GM21717 (cell line): ENCODE data around the gene STXBP6.

Experiments
- ATAC-seq: cut with Tn5 transposase; IDR thresholded peaks from one replicate; pipeline ENCODE4 v1.9.1; 2021; ENCODE audit warnings: mild to moderate bottlenecking, moderate library complexity; ENCODE audit not compliant: unreplicated experiment

STXBP6 gene

DNA sequence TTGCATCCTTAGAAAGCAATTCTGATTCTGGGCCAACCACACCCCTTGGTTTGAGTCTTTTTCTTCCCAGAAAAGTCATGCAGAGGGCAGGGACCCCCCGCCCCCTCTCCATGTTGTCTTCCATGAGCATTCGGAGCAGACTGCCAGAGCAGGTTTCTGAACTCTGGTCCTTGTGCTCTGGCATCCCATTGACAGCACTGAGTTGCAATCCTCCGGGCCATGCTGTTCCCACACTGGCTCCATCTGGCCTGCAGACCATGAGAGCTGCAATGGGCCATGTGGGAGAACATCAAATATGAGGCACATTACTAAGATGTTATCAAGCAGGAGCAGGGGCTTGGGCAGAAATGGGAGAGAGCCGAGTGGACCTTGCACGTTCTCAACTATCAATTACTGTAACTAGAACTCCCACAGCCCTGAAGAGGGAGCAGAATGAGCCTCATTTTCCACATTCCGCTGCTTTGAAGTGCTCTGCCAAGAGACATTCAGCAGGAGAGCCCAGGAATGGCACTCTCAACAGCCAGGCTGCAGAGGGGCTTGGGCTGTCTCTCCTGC, 157.4 kb downstream of the STXBP6 start:
- no peak for ATAC-seq

DNA sequence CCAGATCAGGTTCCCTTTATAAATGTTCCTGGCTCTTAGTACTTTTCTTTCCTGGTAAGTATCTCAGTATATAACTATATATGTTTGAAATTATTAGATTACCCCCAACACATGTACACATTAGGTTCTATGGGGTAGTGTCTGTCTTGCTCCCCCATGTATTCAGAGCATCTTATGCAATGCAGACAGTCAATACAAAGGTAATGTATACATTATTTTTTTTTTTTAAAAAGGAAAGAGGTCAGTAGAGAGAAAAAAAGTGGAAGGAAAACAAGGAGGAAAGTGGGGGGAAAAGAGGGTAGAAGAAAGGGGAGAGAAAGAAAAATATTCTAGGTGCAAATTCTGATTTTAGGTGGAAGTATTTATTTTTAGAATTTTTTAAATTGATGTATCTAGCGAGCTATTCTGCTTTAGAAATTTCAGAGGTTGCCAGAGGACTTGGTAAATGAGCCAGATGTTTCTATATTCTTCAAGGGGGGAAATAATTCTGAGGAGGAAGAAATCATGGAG, 157.9 kb downstream of the STXBP6 start:
- ATAC-seq, result no peak

DNA sequence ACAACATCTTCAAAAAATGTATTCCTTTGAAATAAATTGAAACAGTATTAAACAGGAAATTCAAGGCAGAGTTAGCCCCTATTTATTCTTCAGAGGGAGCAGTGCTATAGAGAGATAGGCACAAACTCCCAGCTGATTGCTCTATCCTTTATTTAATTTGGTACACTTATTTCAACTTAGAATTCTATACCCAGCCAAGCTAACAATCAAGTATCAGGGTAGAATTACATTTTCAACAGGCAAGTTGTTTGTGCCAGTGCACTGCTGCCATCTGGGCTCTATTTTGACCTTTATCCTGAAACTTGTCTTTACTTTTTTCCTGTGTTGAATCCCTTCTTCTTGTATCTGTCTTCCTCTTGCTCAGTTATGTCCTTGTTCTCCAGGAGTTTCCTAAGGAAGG, 159.2 kb downstream of the STXBP6 start:
- no peak for ATAC-seq

GRCh38 chr14:24889843-24890242, 160.1 kb downstream of the STXBP6 start:
- ATAC-seq, result no peak

DNA sequence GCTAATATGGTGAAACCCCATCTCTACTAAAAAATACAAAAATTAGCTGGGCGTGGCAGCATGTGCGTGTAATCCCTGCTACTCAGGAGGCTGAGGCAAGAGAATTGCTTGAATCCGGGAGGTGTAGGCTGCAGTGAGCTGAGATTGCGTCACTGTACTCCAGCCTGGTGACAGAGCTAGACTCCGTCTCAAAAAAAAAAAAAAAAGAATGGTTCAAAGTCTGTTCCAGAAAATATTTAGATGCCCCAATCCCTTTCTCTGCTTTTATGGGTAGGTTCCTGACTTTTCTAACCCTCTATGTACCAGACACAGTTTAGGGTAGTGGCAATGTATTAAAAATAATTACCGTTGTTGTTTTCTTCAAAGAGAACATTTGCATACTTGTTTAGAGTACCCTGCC, 161.4 kb downstream of the STXBP6 start:
- ATAC-seq, result no peak

DNA sequence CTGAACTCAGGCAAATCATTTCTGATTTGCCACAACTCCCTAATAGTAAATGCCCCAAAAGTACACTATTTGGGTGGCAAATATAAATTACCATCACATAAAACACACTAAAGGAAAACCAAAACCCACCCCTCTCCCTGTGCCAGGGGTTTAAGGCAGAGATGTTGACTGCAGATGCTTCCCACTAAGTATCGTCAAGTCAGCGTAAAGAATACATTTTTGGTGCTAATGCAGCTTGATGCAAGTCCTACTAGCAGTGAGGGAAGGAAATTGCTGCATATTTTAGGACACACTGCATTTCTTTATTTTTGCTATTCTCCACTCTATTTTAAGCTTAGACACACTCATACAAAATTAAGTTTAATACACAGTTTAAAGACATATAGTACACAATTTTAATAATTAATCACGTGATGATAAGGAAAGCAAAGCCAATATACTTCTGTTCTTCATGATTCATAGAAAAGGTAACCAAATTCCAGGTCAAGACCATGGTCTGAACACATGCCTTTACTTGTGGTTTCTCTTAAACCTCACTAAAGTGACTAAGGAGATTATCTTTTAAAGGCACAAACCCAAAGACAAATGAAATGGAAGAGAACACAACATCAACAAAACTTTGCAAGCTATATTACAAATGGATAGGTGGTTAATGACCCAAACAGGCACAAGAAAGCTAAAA, 162.2 kb downstream of the STXBP6 start:
- ATAC-seq, result no peak

- ATAC-seq, result no peak
These were observed 164.5 kb downstream of the STXBP6 start for GRCh38 chr14:24885410-24885913.

GRCh38 chr14:24883576-24883975, 166.4 kb downstream of the STXBP6 start:
- no peak for ATAC-seq

DNA sequence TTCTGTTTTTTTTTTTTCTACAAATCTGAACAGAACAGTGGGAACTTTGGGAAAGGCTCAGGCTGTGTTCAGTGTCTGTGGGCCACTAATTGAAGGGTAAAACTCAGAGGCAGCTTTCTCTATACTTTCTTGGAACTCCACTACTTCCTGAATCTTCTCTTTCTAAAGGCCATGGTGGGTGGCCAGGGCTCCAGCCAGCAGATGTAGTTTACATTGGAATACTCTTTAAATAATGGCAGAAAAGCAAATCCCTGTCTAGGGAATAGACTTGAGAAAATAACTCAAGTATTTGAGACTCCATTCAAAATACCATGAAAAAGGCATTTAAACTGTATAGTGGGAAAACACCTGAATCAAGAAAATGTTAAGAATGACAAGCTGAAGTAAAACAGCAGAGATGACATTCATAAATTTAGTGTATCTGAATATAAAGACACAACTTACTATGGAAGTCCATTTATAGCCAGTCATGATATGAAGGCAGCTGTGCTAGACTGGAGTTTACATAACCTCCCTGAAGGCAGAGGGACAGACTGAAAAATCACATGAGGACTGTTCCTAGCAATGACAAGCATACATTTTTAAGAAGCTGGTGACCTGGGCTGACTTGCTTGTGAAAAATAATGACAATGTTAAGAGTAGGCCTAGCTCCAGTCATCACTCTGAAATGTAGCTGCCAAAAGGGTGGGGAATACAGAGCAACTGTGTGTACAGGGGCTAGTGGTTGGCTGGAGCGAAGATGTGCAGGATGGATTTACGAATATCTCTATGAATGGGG, 168.6 kb downstream of the STXBP6 start:
- no peak for ATAC-seq

- ATAC-seq, result no peak
These were observed 169.3 kb downstream of the STXBP6 start for GRCh38 chr14:24880689-24881088.

- no peak for ATAC-seq
These were observed 170.1 kb downstream of the STXBP6 start for GRCh38 chr14:24879661-24880386.

GRCh38 chr14:24876996-24877395, 173.0 kb downstream of the STXBP6 start:
- ATAC-seq, result no peak

GRCh38 chr14:24875991-24876878, 173.7 kb downstream of the STXBP6 start:
- no peak for ATAC-seq

DNA sequence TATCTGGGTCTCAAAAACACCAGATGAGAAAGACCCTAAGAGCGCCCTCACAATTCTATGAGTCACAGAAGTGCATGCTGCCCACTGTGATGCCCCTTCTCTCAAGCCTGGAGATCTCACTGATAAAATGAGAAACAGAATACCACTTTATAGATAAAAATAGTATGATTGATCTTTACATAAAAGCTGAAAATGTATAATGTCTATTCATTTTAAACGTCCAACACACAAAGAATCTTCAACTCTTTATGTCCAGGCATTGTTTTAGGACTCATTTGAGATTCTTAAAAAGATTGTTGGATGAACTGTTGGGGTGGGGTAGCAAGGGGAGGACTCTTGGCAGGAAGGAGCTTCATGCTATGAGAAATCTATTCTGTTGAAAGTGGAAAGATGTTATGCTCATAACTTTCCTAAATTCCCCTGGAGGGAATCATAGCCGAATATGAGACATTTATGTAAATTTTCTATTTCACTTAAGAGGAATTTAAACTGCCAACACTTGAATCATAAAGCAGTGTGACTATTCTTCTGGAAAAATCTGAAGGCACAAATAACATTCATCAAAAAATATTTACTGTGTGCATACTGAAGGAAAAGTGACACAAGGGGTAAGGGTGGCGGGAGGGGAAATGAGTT, 174.6 kb downstream of the STXBP6 start:
- no peak for ATAC-seq

DNA sequence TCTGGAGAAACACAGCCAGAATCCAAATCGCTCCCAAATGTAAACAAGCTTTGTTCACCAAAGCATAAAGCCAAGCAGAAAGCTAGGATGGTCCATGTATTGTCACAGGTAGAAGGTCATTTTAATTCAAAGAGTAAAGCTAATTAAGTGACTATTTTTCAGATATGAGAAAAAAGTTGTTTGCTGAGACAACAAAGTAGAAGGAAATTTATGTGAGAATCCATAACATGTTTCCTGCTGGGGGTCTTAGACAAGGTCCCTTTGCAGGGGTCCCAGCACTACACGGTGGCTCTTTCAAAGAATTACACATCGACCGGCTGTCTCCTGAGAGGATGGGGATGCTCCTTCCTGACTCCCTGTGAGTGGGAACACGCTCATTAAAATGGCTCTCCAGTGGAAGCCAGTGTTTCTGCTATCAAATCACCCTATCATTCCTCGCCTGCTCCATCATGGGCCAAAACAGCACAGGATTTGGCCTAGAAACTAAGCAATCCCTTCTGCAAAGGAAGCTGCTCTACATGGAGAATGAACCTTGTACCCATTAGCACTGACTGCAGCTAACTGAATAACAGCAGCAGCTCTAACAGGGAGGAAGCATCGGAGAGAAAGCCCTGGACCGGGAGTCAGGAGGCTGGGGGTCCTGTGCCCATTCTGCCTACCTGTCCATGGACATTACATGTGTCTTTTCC, 175.3 kb downstream of the STXBP6 start:
- ATAC-seq, result no peak

- ATAC-seq, result no peak
These were observed 176.4 kb downstream of the STXBP6 start for GRCh38 chr14:24873551-24873950.

GRCh38 chr14:24870949-24871701, 178.8 kb downstream of the STXBP6 start:
- no peak for ATAC-seq

GRCh38 chr14:24868389-24868788, 181.6 kb downstream of the STXBP6 start:
- ATAC-seq, result no peak
